GM21515 (cell line): ENCODE results near the gene CCDC180.
"Not testable (repeated sequence)": the region's sequence is repeated elsewhere in the genome, so short reads cannot be mapped to it uniquely, and the experiment has no call there.

Experiments
- ATAC-seq: cut with Tn5 transposase; IDR thresholded peaks from one replicate; pipeline ENCODE4 v1.9.1; 2021; ENCODE audit not compliant: unreplicated experiment

The CCDC180 gene

DNA sequence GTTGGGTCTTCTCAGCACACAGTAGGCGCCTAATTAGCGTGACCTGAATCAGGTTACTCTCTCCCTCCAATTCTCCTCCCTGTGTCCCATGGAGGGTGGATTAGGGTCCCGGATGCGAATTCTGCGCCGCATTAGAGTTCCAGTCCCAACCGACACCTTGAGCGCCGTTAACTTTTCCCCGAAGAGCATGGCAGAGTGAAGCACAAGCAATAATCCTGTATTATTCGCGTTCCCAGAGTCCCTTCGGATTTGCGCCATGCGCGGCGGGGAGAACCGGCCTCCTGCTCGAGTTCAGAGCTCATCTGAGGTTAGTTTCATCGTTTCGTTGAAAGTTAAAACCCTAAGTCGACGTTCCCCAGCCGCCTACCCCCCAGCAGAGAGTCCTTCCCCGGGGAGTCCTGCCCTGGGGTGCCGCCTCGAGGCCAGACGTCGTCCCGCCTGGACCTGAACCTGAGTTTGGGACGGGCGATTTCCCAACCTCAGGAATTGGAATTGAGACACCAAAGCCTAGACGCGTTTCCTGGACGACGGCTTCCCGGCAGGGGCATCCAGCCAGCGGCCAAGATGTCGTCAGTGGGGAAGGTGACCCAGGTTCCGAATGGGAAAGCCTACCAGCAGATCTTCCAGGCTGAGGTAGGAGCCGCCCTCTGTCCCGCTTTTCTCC lies at the start of gene CCDC180:
Gene CCDC180 (plus strand): TSS at position 160 of the 664 bp plus-strand sequence. CDS start 405 bp downstream, at position 565.
- ATAC-seq = no peak

- ATAC-seq = not testable (repeated sequence)
These were observed 47.5 kb upstream of the CCDC180 start for GRCh38 chr9:97259834-97260514.

DNA sequence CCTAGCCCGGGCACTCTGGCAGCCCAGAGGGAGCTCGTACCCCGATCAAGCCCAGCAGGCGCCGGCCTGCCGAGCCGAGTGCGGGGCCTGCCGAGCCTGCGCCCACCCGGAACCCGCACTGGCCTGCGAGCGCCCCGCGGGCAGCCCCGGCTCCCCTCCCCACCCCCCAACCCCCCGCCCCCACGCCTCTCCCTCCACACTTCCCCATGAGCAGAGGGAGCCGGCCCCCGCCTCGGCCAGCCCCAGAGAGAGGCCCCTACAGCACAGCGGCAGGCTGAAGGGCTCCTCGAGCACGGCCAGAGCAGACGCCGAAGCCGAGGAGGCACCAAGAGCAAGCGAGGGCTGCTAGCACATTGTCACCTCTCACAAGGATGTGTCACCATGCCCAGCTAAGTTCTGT lies 36.2 kb upstream of the CCDC180 start:
- no peak for ATAC-seq

GRCh38 chr9:97272072-97272471 lies 35.4 kb upstream of the CCDC180 start:
- no peak for ATAC-seq

DNA sequence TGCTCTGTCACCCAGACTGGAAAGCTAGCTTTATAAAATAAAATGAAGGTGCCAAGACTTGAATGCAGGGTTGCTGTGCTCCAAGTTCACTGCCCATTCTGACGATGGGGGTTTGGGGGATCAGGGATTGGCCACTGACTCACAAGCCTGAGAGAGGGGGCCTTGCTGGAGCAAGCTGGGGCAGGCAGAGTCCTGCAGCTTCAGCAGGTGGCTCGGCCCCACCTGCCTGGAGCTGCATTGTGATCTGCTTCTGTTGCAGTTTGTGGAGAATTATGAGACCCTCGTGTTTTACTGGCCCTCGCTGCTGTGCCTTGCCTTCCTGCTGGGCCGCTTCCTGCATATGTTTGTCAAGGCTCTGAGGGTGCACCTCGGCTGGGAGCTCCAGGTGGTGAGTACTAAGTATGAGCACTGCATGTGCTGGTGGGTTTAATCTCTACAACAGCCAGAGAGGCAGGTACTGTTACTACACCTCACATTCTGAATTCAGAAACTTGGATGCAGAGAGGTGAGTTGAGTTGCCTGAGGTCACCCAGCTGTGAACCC lies 31.1 kb upstream of the CCDC180 start:
- ATAC-seq = no peak

DNA sequence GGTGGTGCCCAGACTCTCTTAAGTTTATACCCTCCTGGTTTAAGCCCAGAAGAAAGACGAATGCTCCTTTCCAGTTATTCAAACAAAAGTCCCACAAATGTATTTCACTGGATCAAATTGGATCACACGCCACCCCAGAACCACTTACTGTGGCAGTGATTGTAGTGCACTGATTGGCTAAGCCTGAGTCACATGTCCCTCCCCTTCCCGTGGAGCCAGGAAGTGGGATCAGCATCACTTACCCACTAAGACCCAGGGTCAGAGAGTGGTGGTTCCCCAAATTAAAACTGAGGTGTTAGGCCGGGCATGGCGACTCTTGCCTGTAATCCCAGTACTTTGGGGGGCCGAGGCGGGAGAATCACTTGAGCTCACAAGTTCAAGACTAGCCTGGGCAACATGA lies 29.5 kb upstream of the CCDC180 start:
- no peak for ATAC-seq

GRCh38 chr9:97280755-97281330 lies 26.6 kb upstream of the CCDC180 start:
- no peak for ATAC-seq

GRCh38 chr9:97283768-97284167 lies 23.7 kb upstream of the CCDC180 start:
- ATAC-seq = no peak

GRCh38 chr9:97284798-97285197 lies 22.7 kb upstream of the CCDC180 start:
- ATAC-seq = no peak

- no peak for ATAC-seq
These were observed 15.3 kb upstream of the CCDC180 start for GRCh38 chr9:97292200-97292599.

DNA sequence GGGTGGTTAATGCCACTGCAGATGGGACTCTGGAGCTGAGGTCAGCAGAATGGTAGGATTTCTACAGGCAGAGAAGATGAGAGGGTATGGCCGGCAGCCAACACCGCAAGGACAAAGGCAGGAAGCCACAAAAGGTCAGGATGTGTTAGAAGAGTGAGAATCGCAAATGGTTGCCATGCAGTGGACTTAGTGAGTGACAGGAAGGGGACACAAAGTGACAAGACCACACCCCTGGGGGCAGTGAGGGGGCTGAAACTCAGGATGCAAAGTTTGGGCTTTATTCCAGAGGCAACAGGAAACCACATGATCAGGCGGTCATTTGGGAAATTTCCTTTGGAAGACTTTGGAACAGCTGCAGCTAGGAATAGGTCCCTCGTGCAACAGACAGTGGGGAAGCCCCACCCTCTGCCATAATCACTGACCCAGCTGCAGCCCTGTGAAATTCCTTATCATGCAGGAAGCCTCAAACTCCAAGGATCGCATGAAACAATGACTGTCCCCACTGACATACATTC lies 14.2 kb upstream of the CCDC180 start:
- no peak for ATAC-seq

- no peak for ATAC-seq
These were observed 13.6 kb upstream of the CCDC180 start for GRCh38 chr9:97293818-97294217.

GRCh38 chr9:97297889-97298288 lies 9.6 kb upstream of the CCDC180 start:
- no peak for ATAC-seq

- no peak for ATAC-seq
These were observed 7.5 kb upstream of the CCDC180 start for GRCh38 chr9:97299809-97300414.

DNA sequence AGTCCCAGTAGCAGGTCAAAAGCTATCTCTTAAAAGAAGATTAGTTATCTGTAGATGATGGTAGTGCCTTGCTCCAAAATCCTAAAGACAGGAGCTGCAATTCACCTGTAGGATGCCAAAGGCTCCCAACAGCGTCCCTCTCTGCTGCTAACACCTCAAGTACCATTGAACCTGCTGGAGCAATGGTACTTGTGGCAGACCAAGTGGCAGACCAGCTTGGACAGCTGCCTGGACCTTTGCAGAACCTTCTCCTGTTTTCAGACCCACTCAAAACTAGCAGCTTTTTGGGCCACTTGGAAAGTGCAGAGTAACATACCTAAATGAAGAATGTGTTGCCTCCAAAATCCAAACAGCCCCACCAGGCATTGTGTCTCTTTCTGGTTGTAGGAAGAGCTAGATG lies 6.9 kb upstream of the CCDC180 start:
- no peak for ATAC-seq

- ATAC-seq = no peak
These were observed 5.5 kb upstream of the CCDC180 start for GRCh38 chr9:97301974-97302373.

DNA sequence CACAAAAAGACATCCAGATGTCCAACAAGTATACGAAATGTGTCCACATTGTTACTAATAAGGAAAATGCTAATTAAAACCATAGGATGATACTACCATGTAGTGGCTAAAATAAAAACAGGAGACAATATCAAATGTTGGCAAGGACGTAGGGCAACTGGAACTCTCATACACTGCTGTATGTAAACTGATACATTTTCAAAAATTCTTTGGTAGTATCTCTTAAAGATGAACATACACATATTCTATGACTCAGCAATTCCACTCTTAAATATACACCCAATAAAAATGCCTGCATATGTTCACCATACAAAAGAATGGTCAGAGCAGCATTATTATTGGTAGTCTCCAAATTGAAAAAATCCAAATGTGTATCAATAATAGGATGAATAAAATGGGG lies 2.9 kb upstream of the CCDC180 start:
- ATAC-seq = no peak

GRCh38 chr9:97305501-97306298 lies 1.8 kb upstream of the CCDC180 start:
- ATAC-seq = no peak

GRCh38 chr9:97307091-97307490 lies 368 bp upstream of the CCDC180 start:
- ATAC-seq = no peak

GRCh38 chr9:97309260-97309659 lies 1.8 kb downstream of the CCDC180 start:
- ATAC-seq = no peak

- ATAC-seq = no peak
These were observed 2.6 kb downstream of the CCDC180 start for GRCh38 chr9:97310023-97310422.
